Upper lobe of right lung (tissue), 1 donor: Measurements from ENCODE around the gene NUDT3. TPM values are rescaled to one million over a fixed set of nuclear protein-coding genes. Genes with fewer than 3 reads are reported as not detected.

Experiments
- ATAC-seq: fragments of 200-7000 bp; cut with Tn5 transposase; one replicate; pipeline ENCODE4 v1.9.1; 2020; ENCODE audit warnings: mild to moderate bottlenecking, moderate library complexity
- DNase-seq: peaks from one replicate; pipeline ENCODE4 v3.0.0-alpha.2; 2020
- H3K27ac ChIP-seq: fragments of 200-600 bp; one replicate; pipeline ENCODE4 v1.8.0; 2022
- H3K27me3 ChIP-seq: fragments of 200-600 bp; one replicate; pipeline ENCODE4 v1.8.0; 2022; ENCODE audit warnings: mild to moderate bottlenecking
- H3K36me3 ChIP-seq: fragments of 200-600 bp; one replicate; pipeline ENCODE4 v1.8.0; 2022
- H3K4me1 ChIP-seq: fragments of 200-600 bp; one replicate; pipeline ENCODE4 v1.8.0; 2022
- H3K4me3 ChIP-seq: fragments of 200-600 bp; one replicate; pipeline ENCODE4 v1.8.0; 2022; ENCODE audit warnings: mild to moderate bottlenecking
- H3K9me3 ChIP-seq: fragments of 200-600 bp; one replicate; pipeline ENCODE4 v1.8.0; 2022
- intact Hi-C: fragments of 100-400 bp; cut with DNase I; formaldehyde crosslinking; loops from one replicate; pipeline ENCODE4 v1.11.0; 2022
- total RNA-seq: library from RNA; stranded (reverse); fragmentation: NEBNext Ultra II Directional; extraction: Animal tissue kit (Norgen Biotek cat#: 25700); gene quantifications from one replicate; pipeline ENCODE4 v1.2.1, GENCODE V29; 2021
- TF ChIP-seq, protein P1 (sequence below): fragments of 200-600 bp; IDR thresholded peaks from one replicate; pipeline ENCODE4 v1.8.0; 2022; ENCODE audit warnings: antibody characterized with exemption
- donor health status: DM: no; HTN: yes; CAD: no; lungs with severe emphysema.

The NUDT3 gene
- total RNA-seq, 1 donor from 2014 or later = 29.1 TPM

DNA sequence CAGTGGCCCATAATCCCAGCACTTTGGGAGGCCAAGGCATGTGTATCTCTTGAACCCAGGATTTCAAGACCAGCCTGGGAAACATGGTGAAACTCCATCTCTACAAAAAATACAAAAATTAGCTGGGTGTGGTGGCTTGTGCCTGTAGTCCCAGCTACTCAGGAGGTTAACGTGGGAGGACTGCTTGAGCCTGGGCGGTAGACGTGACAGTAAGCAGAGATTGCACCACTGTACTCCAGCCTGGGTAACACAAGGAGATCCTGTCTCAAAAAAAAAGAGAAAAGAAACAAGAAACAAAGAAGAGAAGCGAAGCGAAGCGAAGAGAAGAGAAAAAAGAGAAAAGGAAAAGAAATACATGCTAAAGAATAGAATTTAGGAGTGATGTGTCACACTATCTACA is 69.2 kb downstream of the NUDT3 start:
- Histone ChIP-seq H3K36me3 (no peaks in the 10 kb centered on the region), H3K27me3 (no peaks in the 10 kb centered on the region), H3K4me3 (no peak overlapping the region), H3K9me3 (no peaks in the 10 kb centered on the region), H3K27ac (no peak overlapping the region), H3K4me1 (peaks cover 8% of the 10 kb centered on the region)
- DNase-seq (no peak), ATAC-seq (peak; percentile 77)
- TF ChIP-seq, protein P1, sequence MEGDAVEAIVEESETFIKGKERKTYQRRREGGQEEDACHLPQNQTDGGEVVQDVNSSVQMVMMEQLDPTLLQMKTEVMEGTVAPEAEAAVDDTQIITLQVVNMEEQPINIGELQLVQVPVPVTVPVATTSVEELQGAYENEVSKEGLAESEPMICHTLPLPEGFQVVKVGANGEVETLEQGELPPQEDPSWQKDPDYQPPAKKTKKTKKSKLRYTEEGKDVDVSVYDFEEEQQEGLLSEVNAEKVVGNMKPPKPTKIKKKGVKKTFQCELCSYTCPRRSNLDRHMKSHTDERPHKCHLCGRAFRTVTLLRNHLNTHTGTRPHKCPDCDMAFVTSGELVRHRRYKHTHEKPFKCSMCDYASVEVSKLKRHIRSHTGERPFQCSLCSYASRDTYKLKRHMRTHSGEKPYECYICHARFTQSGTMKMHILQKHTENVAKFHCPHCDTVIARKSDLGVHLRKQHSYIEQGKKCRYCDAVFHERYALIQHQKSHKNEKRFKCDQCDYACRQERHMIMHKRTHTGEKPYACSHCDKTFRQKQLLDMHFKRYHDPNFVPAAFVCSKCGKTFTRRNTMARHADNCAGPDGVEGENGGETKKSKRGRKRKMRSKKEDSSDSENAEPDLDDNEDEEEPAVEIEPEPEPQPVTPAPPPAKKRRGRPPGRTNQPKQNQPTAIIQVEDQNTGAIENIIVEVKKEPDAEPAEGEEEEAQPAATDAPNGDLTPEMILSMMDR = no peak
- intact Hi-C loops = no loop called here

DNA sequence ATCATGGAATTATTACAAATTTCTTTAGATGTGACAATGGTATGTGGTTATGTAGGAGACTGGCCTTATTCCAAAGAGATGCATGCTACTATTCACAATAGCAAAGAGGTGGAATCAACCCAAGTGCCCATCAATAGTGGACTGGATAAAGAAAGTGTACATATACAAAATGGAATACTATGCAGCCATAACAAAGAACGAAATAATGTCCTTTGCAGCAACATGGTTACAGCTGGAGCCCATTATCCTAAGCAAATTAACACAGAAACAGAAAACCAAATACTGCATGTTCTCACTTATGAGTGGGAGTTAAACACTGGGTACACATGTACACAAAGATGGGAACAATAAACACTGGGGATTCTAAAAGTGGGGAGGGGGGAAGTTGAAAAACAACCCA is 69.7 kb downstream of the NUDT3 start:
- peaks cover 14% of the 10 kb centered on the region for H3K4me1 ChIP-seq
- ATAC-seq (no peak), DNase-seq (no peak)
- TF ChIP-seq, protein P1 = no peak
- H3K36me3 ChIP-seq = no peaks in the 10 kb centered on the region
- no peak overlapping the region for H3K27ac ChIP-seq
- no peaks in the 10 kb centered on the region for H3K27me3 ChIP-seq
- no peaks in the 10 kb centered on the region for H3K9me3 ChIP-seq
- intact Hi-C loops = no loop called here
- no peak overlapping the region for H3K4me3 ChIP-seq

DNA sequence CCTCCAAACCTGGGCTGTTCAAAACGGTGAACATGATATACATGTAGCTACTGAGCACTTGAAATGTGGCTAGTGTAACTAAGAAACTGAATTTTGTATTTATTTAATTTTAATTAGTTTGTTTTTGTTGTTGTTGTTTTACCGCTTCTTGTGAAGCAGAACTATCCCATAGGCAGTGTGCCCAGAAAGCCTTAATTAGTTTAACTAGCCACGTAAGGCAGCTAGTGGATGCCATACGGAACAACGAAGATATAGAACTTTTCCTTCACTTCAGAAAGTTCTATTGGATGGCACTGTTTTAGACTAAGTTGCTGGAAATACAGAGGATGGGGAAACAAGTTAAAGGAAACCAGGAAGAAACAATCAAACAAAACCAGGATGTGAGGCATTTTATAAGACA is 70.6 kb downstream of the NUDT3 start:
- ATAC-seq (no peak), DNase-seq (no peak)
- Histone ChIP-seq H3K4me1 (peaks cover 20% of the 10 kb centered on the region), H3K27me3 (no peaks in the 10 kb centered on the region), H3K9me3 (no peaks in the 10 kb centered on the region), H3K4me3 (no peak overlapping the region), H3K27ac (no peak overlapping the region), H3K36me3 (no peaks in the 10 kb centered on the region)
- intact Hi-C loops = no loop called here
- TF ChIP-seq, protein P1 = no peak

DNA sequence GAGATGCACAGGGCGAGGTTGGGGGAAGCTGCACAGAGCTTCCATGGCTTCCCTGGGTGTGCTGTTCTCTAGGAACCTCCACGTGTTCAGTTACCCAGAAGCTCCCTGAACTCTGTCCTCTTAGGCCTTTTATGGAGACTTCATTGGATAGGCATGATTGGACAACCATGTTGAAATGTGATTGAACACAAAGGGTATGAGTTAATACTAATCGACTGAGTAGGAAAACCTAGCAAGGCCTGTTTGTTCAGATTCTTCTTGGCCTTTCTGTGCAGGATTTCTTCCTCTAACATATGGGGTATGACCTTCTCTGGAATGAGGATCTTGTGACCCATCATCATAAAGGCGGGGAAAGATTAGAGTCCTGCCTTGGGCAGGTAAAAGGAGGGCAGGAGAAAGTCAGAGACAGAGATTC is 73.0 kb downstream of the NUDT3 start:
- intact Hi-C loops = no loop called here
- Histone ChIP-seq H3K27ac (no peak overlapping the region), H3K4me1 (peaks cover 25% of the 10 kb centered on the region), H3K36me3 (no peaks in the 10 kb centered on the region), H3K27me3 (no peaks in the 10 kb centered on the region), H3K9me3 (no peaks in the 10 kb centered on the region), H3K4me3 (no peak overlapping the region)
- ATAC-seq (no peak), DNase-seq (no peak)
- TF ChIP-seq, protein P1 = no peak

DNA sequence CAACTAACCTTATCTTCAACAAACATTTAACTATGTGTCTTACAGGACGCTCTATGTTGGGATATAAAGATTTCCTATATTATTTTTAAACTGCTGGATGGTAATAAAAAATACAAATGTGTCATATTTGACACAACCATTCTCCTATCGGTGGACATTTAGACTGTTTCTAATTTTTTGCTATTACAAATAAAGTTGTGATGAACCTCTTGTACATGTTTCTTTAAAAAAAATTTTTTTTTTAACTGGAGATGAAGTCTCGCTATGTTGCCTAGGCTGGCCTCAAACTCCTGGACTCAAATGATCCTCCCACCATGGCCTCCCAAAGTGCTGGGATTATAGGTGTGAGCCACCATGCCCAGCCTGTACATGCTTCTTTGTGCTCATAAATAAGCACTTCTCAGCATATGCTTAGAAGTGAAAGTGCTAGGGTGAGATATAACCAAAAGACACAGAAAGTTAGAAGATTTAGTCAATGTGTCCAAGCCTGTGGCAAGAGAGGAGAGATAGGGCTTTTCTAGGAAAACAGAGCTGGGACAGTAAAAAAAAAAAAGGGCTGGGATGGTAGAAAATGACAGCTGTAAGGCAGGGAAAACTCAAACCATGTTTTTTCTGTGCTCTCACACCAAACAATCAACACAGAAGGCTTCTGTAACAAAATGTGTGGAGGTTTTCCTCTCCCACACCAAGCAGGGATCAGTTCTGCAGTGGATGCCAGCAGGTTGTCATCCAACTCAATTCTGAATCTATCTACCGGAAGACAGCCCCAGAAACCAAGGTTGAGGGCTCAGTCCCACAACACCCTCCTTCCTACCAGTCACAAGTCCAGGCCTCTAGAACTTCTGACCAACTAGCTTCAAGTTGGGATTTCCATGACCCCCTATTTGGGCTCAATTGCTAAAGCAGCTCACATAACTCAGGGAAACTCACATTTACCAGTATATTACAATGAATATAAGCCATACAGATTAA is 73.7 kb downstream of the NUDT3 start:
- Histone ChIP-seq H3K4me1 (peaks cover 25% of the 10 kb centered on the region), H3K27me3 (no peaks in the 10 kb centered on the region), H3K27ac (no peak overlapping the region), H3K36me3 (no peaks in the 10 kb centered on the region), H3K9me3 (no peaks in the 10 kb centered on the region), H3K4me3 (no peak overlapping the region)
- ATAC-seq = no peak
- TF ChIP-seq, protein P1 = no peak
- intact Hi-C loops = no loop called here
- DNase-seq = no peak
